ENCODE results near the gene JAML.

GRCh38 chr11:118221419-118221818, 3.4 kb downstream of the JAML start:
- TF ChIP-seq GATA2 (IDR thresholded peaks at IDR 0.05; ENCODE audit: low read depth, low read length) (no peak), GATA3 (IDR thresholded peaks at IDR 0.05; ENCODE audit: low read depth, low read length) (no peak)

Measured in SH-SY5Y (cell line).